Measurements from ENCODE around the gene CUEDC1.

CUEDC1 gene

DNA sequence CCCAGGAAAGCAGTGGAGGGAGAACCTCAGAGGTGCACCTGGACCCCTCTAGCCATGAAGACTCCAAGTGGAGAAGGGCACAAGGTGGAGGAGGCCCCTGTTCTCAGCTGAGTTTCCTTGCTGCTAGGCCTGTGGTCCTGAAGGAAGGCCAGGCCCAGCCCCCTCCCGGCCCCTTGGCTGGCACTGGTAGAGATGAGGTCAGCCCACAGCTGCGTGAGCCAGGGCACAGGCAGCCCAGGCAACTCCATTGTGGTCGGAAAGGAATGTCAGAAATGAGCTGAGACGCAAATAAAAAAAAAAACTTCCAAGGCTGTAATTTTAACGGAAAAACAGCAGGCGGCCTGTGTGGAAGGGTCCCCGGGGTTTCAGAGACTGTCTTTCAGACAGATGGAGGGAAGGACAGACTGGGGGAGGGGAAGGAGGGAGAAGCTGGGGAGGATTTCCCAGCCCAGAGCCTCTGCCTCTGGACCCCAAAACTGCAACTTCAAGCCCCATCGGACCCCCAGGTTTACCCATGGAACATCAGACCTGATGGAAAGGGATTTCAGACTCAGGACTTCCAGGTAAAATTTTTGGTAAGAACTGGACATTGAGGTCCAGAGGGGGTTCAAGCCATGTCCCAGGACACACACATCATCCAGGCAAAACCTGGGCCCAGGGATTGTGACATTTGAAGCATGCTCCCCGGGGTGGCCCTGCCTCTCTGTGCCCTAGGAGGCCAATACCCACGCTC, 79.8 kb downstream of the CUEDC1 start:
- DNase-seq (ENCODE audit: low spot score) = peak; percentile 86

DNA sequence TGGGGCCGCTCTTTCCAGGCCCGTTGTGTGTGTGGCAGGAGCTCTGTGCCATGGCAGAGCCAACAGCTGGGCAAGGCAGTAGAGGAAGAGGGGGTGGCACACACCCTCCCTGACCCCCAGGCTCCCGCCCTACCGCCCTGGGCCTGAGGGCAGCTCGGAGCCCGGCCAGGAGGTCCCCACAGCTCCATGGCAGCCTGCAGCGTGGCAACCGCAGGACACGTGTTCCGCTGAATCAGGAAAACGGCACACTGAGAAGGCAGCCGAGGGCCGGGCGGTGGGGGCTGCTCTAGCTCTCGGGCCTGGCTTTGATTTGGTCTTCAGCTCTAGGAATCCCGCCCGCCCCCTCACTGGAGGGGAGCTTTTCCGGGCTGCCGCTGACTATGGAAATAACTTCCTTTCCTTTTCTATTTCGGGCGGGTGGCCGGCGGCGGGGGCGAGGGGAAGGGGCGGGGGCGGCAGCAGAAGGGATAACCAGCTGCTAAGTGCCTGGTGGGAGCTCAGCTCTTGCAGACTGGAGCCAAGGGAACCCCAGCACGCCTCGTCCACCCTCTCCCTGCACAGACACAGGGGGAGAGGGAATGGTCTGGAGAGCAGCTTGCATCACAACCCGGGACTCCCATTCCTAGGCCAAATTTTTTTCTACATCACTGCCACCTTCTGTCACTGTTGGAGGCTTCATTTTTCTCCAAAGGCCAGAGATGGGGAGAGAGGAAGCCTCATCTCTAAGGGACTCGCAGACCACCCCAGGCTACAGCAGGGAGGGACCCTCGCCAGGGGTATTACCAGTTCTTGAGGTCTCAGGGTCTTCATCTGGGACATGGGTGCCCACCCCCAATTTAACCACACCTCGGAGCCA, 80.5 kb downstream of the CUEDC1 start:
- DNase-seq (ENCODE audit: low spot score) = peak; percentile 90

DNA sequence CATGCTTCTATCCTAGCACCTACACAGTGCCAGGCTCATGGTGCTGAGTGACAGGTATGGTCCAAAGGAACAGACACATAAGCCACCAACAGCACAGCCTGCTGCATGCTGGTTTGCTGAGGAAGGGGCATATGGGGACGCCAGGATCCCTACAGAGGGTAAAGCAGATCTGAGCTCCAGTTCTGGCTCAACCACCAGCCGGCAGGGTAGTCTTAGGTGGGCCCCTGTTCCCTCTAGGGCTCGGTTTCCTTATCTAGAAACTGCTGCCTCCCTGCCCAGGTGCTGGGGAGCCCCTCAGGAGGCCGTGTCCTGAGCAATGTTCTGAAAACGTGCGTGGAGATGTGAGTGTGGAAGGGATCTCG, 81.2 kb downstream of the CUEDC1 start:
- no peak for DNase-seq (ENCODE audit: low spot score)

DNA sequence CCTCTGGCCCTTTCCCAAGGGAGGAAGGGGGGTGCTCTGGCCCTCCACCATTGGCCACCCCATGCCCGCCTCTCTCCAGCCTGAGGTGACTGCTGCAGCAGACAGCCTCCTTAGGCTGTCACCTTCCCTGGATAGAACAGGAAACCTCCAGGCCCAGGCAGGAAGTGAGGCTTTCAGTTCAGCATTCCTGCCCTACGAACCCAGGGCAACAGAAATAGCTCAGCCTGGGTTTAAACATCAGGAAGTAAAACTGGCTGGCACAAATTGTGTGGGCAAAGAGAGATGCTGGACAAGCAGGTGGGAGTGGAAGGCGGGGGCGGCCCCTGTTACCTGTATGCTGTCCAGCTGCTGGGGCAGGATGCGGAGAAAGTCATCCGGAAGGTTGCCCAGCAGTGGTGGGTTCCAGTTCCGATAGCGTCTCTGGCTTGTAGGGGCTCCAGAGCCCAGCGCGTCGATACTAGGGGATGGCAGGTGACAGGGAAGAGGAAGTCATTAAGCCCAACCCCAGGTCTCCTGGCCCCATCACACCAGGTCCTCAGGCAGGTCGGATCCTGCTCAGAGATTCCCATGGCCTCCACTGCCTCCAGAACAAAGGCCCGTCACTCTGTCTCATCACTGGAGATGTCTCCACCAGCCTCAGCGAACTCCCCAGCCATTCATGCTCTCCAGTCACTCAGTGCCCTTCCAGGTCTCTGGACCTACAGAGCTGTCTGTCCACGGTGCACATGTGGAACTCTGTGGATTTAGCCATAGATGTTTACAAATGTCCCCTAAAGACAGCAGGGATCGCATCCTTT, 81.8 kb downstream of the CUEDC1 start:
- no peak for DNase-seq (ENCODE audit: low spot score)

DNA sequence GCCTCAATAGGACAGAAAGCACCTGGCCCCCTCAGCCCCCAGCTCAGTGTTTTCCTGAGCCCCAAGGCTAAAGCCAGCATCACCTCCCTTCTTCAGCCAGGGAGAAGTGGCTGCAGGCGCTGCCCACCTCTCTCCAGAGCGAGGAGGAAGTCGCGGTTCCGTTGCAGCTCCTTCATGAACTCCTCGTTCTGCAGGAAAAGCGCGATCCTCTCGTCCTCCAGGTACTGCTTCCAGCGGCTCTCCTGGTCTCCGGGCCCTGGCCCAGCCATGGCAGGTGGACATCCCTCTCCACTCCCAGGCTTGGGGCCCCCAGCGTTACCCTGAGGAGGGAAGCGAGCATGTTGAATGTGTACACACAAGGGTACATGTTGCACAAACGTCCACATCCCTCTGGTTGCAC, 82.7 kb downstream of the CUEDC1 start:
- DNase-seq (ENCODE audit: low spot score) = no peak

DNA sequence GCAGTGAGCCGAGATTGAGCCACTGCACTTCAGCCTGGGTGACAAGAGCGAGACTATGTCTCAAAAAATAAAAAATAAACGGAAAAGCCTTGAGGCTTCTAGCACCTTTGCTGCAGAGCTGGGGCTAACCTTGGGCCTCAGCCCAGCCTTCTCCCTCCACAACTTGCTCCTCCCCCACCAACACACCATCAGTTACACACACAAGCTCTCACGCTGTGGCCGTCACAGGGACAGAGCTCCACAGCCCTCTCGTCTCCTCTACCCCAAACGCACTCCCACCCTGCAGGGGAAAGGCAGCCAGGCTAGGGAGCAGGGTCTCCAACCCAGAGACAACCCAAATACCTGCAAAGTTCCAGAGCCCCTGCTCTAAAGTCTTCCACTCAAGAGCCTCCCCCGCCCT, 83.3 kb downstream of the CUEDC1 start:
- no peak for DNase-seq (ENCODE audit: low spot score)

DNA sequence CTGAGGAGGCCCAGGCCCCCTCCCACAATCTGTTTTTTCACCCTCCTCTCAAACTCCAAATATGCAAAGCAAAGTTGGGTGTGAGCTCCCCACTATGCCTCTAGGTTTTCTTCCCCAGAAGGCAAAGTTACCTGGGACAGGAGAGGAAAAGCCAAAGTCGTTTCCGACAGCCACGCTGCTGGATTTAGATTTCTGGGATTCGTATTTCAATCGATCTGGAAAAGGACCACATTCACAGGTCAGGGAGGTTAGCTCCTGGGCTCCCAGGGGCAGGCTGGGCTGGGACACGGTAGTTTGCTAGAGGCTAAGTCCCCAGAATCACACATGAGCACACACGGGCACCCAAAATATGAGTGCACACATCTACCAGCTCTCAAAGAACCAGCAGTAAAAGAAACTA, 84.1 kb downstream of the CUEDC1 start:
- DNase-seq (ENCODE audit: low spot score) = no peak

DNA sequence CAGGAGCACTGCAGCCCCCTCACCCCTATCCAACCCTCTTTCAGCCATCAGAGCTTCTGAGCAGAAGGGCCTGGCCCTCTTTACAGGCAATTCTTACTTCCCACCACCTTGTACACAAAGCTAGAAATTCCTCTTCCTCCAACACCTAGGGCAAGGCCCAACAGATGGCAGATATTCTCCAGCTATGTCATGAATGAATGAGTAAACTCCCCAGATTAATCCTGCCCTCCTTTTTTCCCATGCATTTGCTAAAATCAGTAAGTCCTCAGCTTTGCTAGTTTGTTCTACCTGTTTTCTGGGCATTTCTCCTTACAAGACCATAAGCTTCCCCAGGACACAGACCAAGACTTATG, 85.0 kb downstream of the CUEDC1 start:
- DNase-seq (ENCODE audit: low spot score) = no peak

DNA sequence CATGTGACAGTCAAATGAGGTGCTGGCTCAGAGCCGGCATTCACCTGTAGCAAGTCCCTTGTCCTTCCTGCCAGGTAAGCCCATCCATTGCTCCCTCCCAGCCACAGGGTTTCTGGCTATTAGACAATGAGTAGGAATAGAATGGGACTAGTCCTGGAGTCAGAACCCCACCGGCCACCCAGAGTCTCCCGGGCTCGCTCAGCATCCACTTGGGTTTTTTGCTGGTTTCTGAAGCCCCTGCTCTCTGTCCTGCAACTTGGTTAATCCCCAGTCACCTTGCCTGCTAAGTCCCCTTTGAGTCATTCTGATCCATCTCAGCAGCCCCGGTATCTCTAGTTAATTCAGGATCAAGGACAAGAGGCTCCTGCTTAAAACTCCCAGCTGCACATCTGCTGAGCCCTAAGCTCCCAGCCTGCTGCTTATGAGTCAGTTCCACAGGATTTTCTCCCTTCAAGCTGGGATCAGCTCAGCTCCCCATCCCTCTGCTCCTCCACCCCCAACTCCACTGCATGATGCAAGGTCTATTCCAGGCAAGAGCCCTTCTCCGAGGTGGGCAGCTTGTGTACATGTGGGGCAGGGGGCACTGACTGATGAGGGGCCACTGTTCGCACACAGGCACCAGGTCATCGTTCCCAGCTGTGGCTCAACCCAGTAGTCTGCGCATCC, 85.5 kb downstream of the CUEDC1 start:
- no peak for DNase-seq (ENCODE audit: low spot score)

DNA sequence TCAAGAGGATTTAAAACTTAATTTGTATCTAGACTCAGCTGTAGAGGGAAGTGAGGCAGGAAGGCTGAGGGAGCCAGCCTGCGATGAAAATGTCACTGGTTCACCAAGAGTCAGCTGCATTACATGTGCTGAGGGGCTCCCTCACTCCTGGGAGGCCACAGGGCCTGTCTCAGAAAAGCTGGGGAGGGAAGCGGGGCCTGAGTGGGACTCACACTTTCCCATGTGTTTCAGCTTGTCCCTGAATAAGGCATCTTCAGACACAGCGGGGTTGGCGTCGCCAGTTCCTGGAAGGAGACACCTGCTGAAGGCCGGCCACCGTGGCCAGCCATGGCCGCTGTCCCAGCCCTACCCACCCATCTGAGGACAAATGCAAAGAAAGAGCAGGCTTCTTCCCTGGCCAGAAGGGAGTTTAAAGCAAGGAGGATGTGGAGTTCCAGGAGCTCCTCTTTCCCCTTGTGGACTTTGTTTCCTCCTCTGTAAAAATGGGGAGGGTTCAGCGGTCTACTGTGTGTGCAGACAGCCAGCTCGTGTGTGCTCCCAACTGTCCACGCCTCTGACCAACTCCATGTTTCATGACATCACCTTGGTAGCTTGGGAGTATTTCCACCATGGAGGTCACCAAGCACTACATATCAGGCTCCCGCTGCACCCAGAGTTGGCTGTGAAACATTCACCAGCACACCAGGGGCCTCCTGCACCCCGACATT, 86.1 kb downstream of the CUEDC1 start:
- no peak for DNase-seq (ENCODE audit: low spot score)

DNA sequence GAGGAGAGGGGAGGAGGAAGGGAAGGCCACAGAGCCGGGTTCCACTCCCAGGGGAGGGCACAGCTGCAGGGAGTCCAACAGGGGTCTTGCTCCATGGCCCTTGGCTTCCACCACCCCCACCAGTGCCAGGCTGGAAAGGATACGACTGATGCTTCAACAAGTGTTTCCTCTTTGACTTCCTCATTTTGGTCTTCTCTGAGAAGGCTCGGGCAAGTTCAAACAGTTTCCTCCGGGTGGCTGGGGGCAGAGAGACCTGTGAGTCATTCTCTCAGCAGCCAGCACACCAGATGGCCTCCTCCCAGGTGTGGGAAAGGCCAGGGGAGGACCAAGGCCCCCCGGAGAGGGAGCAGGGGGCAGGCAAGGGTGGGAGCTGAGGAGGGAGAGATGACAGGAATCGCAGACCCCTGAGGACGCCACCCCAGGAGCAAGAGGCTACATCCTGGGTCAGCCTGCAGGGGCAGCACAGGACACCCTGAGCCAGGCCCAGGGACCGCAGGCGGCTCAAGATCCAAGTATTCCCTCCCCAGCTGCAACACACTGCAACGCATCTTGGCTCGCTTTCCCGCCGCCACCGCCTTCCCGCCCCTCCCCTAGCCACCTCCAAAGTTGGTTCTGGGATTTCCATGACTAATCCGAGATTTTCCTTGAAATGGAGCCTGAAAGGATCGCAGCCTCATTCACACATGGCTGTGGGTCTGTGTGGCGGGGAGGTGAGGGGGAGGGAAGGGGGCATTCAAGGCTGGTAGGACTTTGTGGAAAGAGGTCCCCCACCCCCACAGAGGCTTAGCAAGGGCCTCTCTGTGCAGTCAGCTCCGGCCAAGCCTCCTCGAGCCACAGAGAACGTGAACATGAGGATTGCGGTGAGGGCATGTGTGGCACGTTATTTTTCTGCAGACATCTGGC, 87.0 kb downstream of the CUEDC1 start:
- DNase-seq (ENCODE audit: low spot score) = peak; percentile 92

DNA sequence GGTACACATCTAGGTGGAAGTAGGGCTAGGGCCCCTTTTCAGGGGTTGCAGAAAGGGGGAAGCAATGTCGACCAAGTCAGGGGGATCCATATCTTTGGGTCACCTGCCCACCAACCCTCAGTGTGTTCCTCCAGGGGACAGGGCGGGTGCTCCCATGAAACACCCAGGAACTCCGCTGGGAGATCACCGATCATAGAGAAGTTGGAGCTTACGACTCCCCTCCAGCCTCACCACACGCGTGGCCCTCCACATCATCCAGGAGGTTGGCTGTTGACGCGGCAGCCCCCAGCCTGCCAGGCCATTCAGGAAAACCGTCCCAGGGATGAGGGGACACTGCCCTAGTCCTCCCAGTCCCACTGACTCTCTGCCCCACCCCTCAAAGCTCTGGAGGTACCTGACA, 88.1 kb downstream of the CUEDC1 start:
- peak; percentile 46 for DNase-seq (ENCODE audit: low spot score)

DNA sequence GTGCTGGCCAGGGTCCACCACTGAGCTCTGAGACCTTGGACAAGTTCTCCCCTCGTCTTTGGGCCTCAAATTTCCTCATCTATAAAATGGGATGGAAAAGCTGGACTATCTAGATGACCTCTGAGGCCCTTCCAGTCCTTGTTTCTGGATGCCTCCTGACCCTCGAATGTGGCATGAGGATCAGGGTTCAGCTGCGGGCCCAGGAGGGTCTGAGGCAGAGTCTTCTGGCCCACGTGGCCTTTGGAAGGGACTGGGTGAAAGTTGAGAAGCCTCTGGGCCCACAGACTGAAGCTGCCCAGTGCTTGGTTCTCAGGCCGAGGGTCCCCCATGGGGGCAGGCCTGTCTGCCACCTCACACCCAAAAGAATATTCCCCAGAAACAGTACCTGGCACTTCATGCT, 88.5 kb downstream of the CUEDC1 start:
- no peak for DNase-seq (ENCODE audit: low spot score)

DNA sequence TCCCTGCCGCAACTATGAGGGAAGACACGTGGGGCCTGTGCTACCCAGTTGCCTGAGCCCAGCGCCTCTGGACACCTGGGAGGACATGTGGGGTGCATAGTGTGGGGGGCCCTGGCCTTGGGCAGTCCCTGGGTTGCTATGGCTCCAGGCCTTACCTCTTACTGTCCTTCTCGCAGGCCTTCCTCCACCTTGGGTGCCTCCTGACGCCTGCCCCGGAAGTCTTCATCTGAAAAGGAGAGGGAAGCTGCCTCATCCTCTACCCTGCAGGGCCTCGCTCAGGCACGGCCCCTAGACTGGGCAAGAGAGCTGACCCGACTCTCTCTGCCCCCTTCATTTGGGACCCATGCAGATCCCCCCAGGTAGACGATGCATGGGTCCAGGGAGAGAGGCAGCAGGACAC, 88.9 kb downstream of the CUEDC1 start:
- peak; percentile 45 for DNase-seq (ENCODE audit: low spot score)

DNA sequence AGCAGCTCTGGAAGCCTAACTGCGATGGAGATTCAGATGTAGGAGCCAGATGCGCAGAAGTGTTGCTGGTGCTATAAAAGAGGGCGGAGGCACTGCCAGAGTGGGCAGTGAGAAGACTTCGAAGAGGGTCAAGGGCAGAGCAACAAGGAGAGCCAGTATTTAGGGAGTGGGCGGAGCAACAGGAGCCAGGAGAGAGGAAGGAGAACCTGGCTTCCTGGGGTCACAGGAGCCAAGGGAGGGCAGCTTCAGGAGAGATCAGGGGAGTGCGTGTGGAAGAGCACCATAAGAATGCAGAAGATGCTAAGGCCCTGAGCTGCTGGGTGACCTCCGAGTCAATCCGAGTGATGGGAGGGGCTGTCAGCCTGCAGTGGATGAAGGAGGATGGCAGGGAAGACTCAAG, 90.9 kb downstream of the CUEDC1 start:
- no peak for DNase-seq (ENCODE audit: low spot score)

DNA sequence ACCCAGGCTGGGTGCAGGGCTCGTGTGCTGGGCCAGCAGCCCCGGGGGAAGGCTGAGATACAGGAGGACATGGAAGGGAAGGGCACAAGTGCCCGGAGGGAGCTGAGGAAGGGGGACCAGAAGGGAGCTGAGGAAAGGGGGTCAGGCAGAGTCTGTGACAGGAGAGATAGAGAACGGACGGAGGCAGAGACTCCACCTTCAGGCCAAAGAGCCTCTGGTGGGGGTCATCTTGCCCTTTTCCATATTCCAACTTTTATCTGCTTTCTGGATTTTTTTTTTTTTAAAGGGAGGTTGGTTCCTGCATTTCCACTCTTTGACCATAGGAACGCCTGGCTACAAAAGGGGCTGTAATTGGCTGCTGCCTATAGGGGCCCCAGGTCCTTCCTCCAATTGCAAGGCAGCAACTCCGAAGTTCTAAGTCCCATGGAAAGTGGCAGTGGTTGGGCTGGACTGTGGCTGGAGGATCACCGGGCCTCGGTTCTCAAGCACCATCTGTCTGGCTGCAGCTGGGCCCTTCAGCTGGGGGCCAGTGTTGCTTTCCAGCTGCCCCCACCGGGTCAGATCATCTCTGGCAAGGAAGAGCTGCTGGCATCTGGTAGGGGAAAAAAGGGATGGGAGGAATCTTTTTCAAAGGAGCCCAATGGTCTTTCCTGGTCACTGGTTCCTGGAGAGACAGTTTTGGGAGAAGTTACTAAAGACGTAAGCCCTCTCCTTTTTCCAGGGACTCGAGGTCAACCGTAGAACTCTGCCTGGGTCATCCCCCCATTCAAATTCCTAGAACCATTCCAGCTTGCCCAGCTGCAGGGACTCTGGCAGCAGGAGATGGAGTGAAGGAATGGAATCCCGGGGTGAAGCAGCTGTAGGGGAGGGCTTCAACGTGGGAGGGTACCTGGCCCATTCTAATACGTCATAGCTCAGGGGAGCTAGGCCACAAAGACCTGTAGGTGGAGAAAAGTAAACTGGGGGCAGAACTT, 92.2 kb downstream of the CUEDC1 start:
- DNase-seq (ENCODE audit: low spot score) = peak; percentile 66

DNA sequence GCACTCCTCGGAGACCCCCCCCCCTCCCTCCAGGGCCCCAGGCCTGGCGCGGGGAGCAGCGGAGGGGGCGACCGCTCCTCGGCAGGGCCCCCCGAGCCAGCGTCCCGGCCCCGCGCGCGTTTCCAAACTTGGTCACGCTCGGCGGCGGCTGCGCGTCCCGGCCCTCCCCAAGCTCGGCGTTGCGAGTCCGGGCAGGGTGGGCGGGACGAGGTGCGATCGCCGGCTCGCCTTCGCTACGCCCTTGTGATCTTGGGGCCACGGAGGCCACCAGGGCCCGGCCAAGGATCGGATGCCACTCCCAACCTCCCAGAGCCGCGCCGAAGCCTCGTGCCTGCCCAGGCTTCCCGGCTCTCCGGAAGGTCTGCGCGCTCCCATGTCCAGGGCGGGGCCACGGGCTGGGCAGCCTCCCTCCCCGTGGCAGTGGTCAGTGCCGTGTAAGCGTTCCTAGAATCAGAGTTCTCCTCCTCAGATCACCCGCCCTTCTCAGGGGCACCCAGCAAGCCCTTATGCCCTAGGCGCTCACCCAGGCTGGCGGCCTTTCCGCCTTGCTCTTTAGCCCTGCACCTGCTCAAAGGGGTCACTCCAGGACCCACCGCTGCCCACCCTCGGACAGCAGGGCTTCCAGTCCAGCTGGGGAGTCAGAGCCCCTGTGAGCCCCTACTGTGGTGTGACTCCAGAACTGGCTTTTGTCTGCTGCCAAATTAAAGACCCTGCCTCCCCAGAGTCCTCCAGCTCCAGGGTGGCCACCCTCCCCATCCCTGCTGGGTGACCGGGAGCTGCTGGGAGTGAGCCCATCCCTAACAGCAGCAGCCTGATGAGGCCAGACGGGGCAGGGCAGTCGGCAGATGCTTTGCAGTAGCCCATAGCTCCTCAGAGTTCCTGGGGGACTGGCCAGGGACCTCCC, 93.2 kb downstream of the CUEDC1 start:
- DNase-seq (ENCODE audit: low spot score) = peak; percentile 81

All from ecto neural progenitor cell (in vitro differentiated cells).